HCT116 (cell line): ENCODE measurements around the gene MT4. TPM values are rescaled to one million over a fixed set of nuclear protein-coding genes. Genes with fewer than 3 reads are reported as not detected.

ENCODE experiments used
- ATAC-seq: fragments of 200-7000 bp; cut with Tn5 transposase; 2 replicates; pipeline ENCODE4 v1.9.1; 2020; ENCODE audit warnings: mild to moderate bottlenecking, moderate library complexity
- BruUV-seq: library from RNA; stranded (reverse); fragments of 400-500 nt; replicated peaks from 2 replicates; lab custom pipeline; 2021; lab: Mats Ljungman, UMichigan
- CTCF ChIA-PET: fragments of 300-600 bp; sonication (Branson Sonifier 250); formaldehyde crosslinking; loops from one replicate; lab custom pipeline; 2021; ENCODE audit warnings: antibody characterized with exemption; lab: Charles Lee
- POLR2A ChIA-PET: fragments of 300-600, 350-600 bp; sonication (Branson Sonifier 250); formaldehyde crosslinking; loops from one replicate; lab custom pipeline; 2021; ENCODE audit warnings: antibody characterized with exemption; lab: Charles Lee
- RAD21 ChIA-PET, 2 experiments: fragments of 300-600 bp; sonication (Branson Sonifier 250); formaldehyde crosslinking; loops; one replicate each; lab custom pipeline; 2023; ENCODE audit warnings: low total read pairs in 2 of 2; ENCODE audit not compliant: uncharacterized antibody in 2 of 2, unreplicated experiment in 2 of 2, low non-redundant PET in 1 of 2; lab: Charles Lee
- DNase-seq: peaks from one replicate; pipeline ENCODE4 v3.0.0-alpha.2; 2010; ENCODE audit warnings: low read depth, low spot score
- H2AFZ ChIP-seq: fragments of 200-600 bp; shearing (Covaris generic), sonication (generic); 2 replicates; pipeline ENCODE4 v1.6.1; 2017; ENCODE audit warnings: low read depth, mixed run types, mixed read lengths, antibody characterized with exemption, low read length; ENCODE audit not compliant: poor library complexity, severe bottlenecking
- H3K27ac ChIP-seq: 2 replicates; pipeline ENCODE4 v1.5.1; 2012; ENCODE audit warnings: low read depth, low read length
- H3K27me3 ChIP-seq: fragments of 200-600 bp; sonication (generic); 2 replicates; pipeline ENCODE4 v1.6.1; 2016; ENCODE audit warnings: mixed run types, low read length, mixed read lengths; ENCODE audit not compliant: insufficient read depth
- H3K36me3 ChIP-seq, 2 experiments: fragments of 200-500 bp in 1 of 2; fragments of 200-600 bp in 1 of 2; sonication (Bioruptor generic) in 1 of 2; sonication (generic) in 1 of 2; 2 replicates each; pipeline versions ENCODE4 v1.5.1 to v1.6.1; 2014 to 2016; ENCODE audit warnings: low read length in 2 of 2, inconsistent platforms in 1 of 2, mixed read lengths in 1 of 2, mixed run types in 1 of 2; ENCODE audit not compliant: insufficient read depth in 2 of 2, control insufficient read depth in 1 of 2
- H3K4me1 ChIP-seq, 2 experiments: fragments of 200-600 bp in 1 of 2; sonication (generic) in 1 of 2; 2 replicates each; pipeline versions ENCODE4 v1.5.1 to v1.6.1; 2012 to 2017; ENCODE audit warnings: low read length in 2 of 2, inconsistent platforms in 1 of 2, mild to moderate bottlenecking in 1 of 2, mixed read lengths in 1 of 2, mixed run types in 1 of 2, moderate library complexity in 1 of 2; ENCODE audit not compliant: insufficient read depth in 2 of 2, control insufficient read depth in 1 of 2
- H3K4me2 ChIP-seq: fragments of 200-600 bp; sonication (generic); 2 replicates; pipeline ENCODE4 v1.6.1; 2017; ENCODE audit warnings: mixed run types, low read length, mixed read lengths
- H3K4me3 ChIP-seq, 2 experiments: fragments of 200-600 bp in 1 of 2; sonication (generic) in 1 of 2; replicated peaks in 1 of 2; 2 replicates each; pipeline ENCODE4 v1.5.1; 2011 to 2016; ENCODE audit warnings: low read length in 2 of 2, control low read depth in 1 of 2, low read depth in 1 of 2, mild to moderate bottlenecking in 1 of 2, mixed read lengths in 1 of 2, mixed run types in 1 of 2
- H3K79me2 ChIP-seq: fragments of 200-600 bp; sonication (generic); 2 replicates; pipeline ENCODE4 v1.6.1; 2017; ENCODE audit warnings: mild to moderate bottlenecking, mixed run types, low read length, moderate library complexity, mixed read lengths; ENCODE audit not compliant: insufficient read depth
- H3K9ac ChIP-seq: fragments of 200-600 bp; sonication (generic); 2 replicates; pipeline ENCODE4 v1.6.1; 2016; ENCODE audit warnings: low read length, mixed read lengths
- H3K9me2 ChIP-seq: fragments of 200-600 bp; sonication (generic), shearing (Covaris generic); 2 replicates; pipeline ENCODE4 v1.6.1; 2017; ENCODE audit warnings: mixed run types, mild to moderate bottlenecking, moderate library complexity; ENCODE audit not compliant: insufficient read depth
- H3K9me3 ChIP-seq, 2 experiments: fragments of 200-500 bp in 1 of 2; fragments of 200-600 bp in 1 of 2; sonication (Bioruptor generic) in 1 of 2; sonication (generic) in 1 of 2; 2 replicates each; pipeline ENCODE4 v1.6.1; 2014 to 2017; ENCODE audit warnings: low read length in 2 of 2, mixed read lengths in 2 of 2, inconsistent platforms in 1 of 2, low read depth in 1 of 2, mild to moderate bottlenecking in 1 of 2, mixed run types in 1 of 2, moderate library complexity in 1 of 2; ENCODE audit not compliant: control insufficient read depth in 1 of 2, insufficient read depth in 1 of 2
- H4K20me1 ChIP-seq: fragments of 200-600 bp; sonication (generic), shearing (Covaris generic); 2 replicates; pipeline ENCODE4 v1.6.1; 2017; ENCODE audit warnings: mixed run types, mild to moderate bottlenecking, moderate library complexity; ENCODE audit not compliant: insufficient read depth
- EGR1 ChIP-seq: IDR thresholded peaks from 2 replicates; pipeline ENCODE4 v1.6.1; 2012; ENCODE audit warnings: low read depth
- ELF1 ChIP-seq: IDR thresholded peaks from 2 replicates; pipeline ENCODE4 v1.6.1; 2012; ENCODE audit warnings: low read depth, borderline replicate concordance
- EZH2 ChIP-seq: fragments of 200-600 bp; sonication (generic); IDR thresholded peaks from 2 replicates; pipeline ENCODE4 v1.6.1; 2017; ENCODE audit warnings: antibody characterized with exemption, mixed run types
- EZH2phosphoT487 ChIP-seq: fragments of 200-600 bp; IDR thresholded peaks from 2 replicates; pipeline ENCODE4 v1.6.1; 2018; ENCODE audit warnings: antibody characterized with exemption, borderline replicate concordance
- FOSL1 ChIP-seq: IDR thresholded peaks from 2 replicates; pipeline ENCODE4 v1.6.1; 2012; ENCODE audit warnings: low read depth
- POLR2A ChIP-seq: IDR thresholded peaks from 2 replicates; pipeline ENCODE4 v1.7.0; 2011; ENCODE audit warnings: borderline replicate concordance; ENCODE audit not compliant: insufficient read depth, insufficient read length; ENCODE audit errors: extremely low read depth
- SRF ChIP-seq: IDR thresholded peaks from 2 replicates; pipeline ENCODE4 v1.6.1; 2012; ENCODE audit warnings: low read depth
- intact Hi-C: fragments of 100-400 bp; cut with micrococcal nuclease; formaldehyde crosslinking; loops from 2 replicates; pipeline ENCODE4 v1.10.0; 2022
- total RNA-seq: library from RNA; stranded (reverse); gene quantifications from one replicate; pipeline ENCODE4 v1.2.1, GENCODE V29; 2021; ENCODE audit not compliant: unreplicated experiment
- TF ChIP-seq, protein P1 (sequence below), 3 experiments: fragments of 200-600 bp in 1 of 3; sonication (generic) in 1 of 3; IDR thresholded peaks in 2 of 3; conservative IDR thresholded peaks in 1 of 3; 2 replicates each; pipeline ENCODE4 v1.5.1; 2012 to 2017; ENCODE audit warnings: low read depth in 2 of 3, low read length in 2 of 3, antibody characterized with exemption in 1 of 3, borderline replicate concordance in 1 of 3, control low read depth in 1 of 3, mild to moderate bottlenecking in 1 of 3, mixed read lengths in 1 of 3, mixed run types in 1 of 3, moderate library complexity in 1 of 3; ENCODE audit not compliant: insufficient read depth in 1 of 3
- TF ChIP-seq, protein P2 (sequence below): IDR thresholded peaks from 2 replicates; pipeline ENCODE4 v1.6.1; 2012

The MT4 gene
- total RNA-seq, 1 experiment from 2014 or later, result not detected

DNA sequence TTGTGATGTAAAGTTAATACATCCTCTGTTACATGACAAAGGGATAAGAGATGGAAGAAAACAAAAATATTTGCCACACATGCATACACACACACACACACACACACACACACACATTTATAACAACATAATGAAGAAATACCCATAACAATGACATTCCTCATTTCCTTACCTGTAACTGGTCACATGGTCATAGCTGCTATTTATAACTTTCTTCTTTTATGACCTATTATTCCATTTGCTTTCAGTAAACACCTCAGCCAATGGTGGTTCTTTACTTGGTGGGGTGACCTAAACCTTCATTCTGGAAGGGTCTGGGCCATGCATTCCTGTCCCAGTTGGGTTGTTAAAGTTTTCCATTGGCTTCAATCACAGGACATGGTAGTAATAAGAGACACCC is 48.8 kb downstream of the MT4 start:
- Histone ChIP-seq H3K9me2 (no peaks in the 10 kb centered on the region), H4K20me1 (no peaks in the 10 kb centered on the region), H3K27me3 (no peaks in the 10 kb centered on the region), H3K9ac (no peak overlapping the region), H3K4me1 (peaks cover 48 to 63% of the 10 kb centered on the region in 2 experiments), H3K27ac (no peak overlapping the region), H3K4me2 (peak overlapping the region; percentile 31), H3K9me3 (no peaks in the 10 kb centered on the region), H3K79me2 (peaks cover 12% of the 10 kb centered on the region), H3K36me3 (no peaks in the 10 kb centered on the region), H3K4me3 (no peak overlapping the region), H2AFZ (peak overlapping the region; percentile 72)
- DNase-seq (no peak), ATAC-seq (no peak)
- BruUV-seq, result no TSS peak
- TF ChIP-seq SRF (no peak), EZH2 (no peak), EGR1 (no peak)
- ChIA-PET RAD21 (no interaction called here), CTCF (no interaction called here), POLR2A (interaction anchor here (16.1 kb wide), 1 partner anchor 11 kb away, joined by 344 read pairs; the partner anchor contains the start of gene MT1E)
- intact Hi-C loops, result no loop called here

DNA sequence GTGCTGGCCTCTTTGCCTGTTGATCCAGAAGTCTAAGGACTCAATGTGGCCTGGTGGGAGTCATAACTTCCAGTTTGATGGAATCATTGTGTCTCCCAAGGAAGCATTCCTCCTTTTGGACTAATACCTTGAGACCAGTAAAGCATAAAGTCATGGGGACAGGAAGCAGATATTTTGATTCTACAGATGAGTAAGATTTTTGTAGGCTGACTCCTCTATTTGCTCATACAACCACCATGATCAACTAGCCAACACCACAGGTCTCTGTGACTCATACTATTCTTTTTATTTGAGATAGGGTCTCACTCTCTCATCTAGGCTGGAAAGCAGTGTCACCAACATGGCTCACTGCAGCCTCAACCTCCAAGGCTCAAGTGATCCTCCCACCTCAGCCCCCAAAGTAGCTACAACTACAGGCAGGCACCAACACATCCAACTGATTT is 49.7 kb downstream of the MT4 start:
- Histone ChIP-seq H3K9me2 (no peaks in the 10 kb centered on the region), H3K4me1 (peaks cover 46 to 57% of the 10 kb centered on the region in 2 experiments), H3K27ac (peak overlapping the region; percentile 22; the same call in 1 of the 2 replicates), H2AFZ (no peak overlapping the region), H3K4me2 (peak overlapping the region; percentile 31), H3K9me3 (no peaks in the 10 kb centered on the region), H3K9ac (no peak overlapping the region), H4K20me1 (no peaks in the 10 kb centered on the region), H3K27me3 (no peaks in the 10 kb centered on the region), H3K4me3 (no peak overlapping the region), H3K79me2 (peaks cover 3% of the 10 kb centered on the region; the same call in 1 of the 2 replicates), H3K36me3 (no peaks in the 10 kb centered on the region)
- no TSS peak for BruUV-seq
- DNase-seq (no peak), ATAC-seq (no peak)
- ChIA-PET RAD21 (no interaction called here), POLR2A (interaction anchor here (16.1 kb wide), 1 partner anchor 10 kb away, joined by 344 read pairs; the partner anchor contains the start of gene MT1E), CTCF (interaction anchor here (1.6 kb wide), 1 partner anchor 14 kb away, joined by 3 read pairs; no protein-coding TSS in a partner anchor)
- TF ChIP-seq ELF1 (no peak), POLR2A (no peak), EGR1 (no peak), EZH2phosphoT487 (no peak), SRF (no peak), FOSL1 (no peak)
- TF ChIP-seq, protein P1, sequence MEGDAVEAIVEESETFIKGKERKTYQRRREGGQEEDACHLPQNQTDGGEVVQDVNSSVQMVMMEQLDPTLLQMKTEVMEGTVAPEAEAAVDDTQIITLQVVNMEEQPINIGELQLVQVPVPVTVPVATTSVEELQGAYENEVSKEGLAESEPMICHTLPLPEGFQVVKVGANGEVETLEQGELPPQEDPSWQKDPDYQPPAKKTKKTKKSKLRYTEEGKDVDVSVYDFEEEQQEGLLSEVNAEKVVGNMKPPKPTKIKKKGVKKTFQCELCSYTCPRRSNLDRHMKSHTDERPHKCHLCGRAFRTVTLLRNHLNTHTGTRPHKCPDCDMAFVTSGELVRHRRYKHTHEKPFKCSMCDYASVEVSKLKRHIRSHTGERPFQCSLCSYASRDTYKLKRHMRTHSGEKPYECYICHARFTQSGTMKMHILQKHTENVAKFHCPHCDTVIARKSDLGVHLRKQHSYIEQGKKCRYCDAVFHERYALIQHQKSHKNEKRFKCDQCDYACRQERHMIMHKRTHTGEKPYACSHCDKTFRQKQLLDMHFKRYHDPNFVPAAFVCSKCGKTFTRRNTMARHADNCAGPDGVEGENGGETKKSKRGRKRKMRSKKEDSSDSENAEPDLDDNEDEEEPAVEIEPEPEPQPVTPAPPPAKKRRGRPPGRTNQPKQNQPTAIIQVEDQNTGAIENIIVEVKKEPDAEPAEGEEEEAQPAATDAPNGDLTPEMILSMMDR (IDR thresholded peaks at IDR 0.05 in 2 of 3, conservative IDR thresholded peaks at IDR 0.05 in 1 of 3; ENCODE audit: borderline replicate concordance in 1 of 3, insufficient read depth in 1 of 3, low read depth in 2 of 3, low read length in 2 of 3), result no peak
- TF ChIP-seq, protein P2, sequence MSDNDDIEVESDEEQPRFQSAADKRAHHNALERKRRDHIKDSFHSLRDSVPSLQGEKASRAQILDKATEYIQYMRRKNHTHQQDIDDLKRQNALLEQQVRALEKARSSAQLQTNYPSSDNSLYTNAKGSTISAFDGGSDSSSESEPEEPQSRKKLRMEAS, result no peak
- intact Hi-C loops, result no loop called here
